OCI-LY7 (cell line): ENCODE data around the gene SKP1. TPM values are rescaled to one million over a fixed set of nuclear protein-coding genes. Genes with fewer than 3 reads are reported as not detected.

Experiments used
- BruUV-seq: library from RNA; stranded (reverse); fragments of 400-500 nt; replicated peaks from 2 replicates; lab custom pipeline; 2021; lab: Mats Ljungman, UMichigan
- CTCF ChIA-PET: fragments of 300-600 bp; sonication (Branson Sonifier 250); formaldehyde crosslinking; loops from one replicate; lab custom pipeline; 2022; ENCODE audit warnings: antibody characterized with exemption; ENCODE audit not compliant: unreplicated experiment; lab: Charles Lee
- POLR2A ChIA-PET: fragments of 300-600 bp; sonication (Branson Sonifier 250); formaldehyde crosslinking; loops from one replicate; lab custom pipeline; 2022; ENCODE audit warnings: antibody characterized with exemption; lab: Charles Lee
- DNase-seq: peaks from one replicate; pipeline ENCODE4 v3.0.0-alpha.2; 2015; ENCODE audit warnings: low spot score
- H2AFZ ChIP-seq: fragments of 200-600 bp; sonication (generic), shearing (Covaris generic); 2 replicates; pipeline ENCODE4 v1.6.1; 2014; ENCODE audit warnings: mild to moderate bottlenecking, antibody characterized with exemption, low read length, moderate library complexity
- H3K27ac ChIP-seq: fragments of 200-600 bp; sonication (generic); 2 replicates; pipeline ENCODE4 v1.5.1; 2014; ENCODE audit warnings: mixed run types, low read depth, mild to moderate bottlenecking, moderate library complexity, low read length, inconsistent platforms; ENCODE audit not compliant: poor library complexity, severe bottlenecking
- H3K36me3 ChIP-seq: fragments of 200-600 bp; sonication (generic); 2 replicates; pipeline ENCODE4 v1.6.1; 2014; ENCODE audit warnings: mild to moderate bottlenecking, antibody characterized with exemption, low read length, moderate library complexity, mixed read lengths; ENCODE audit not compliant: insufficient read depth
- H3K4me1 ChIP-seq: fragments of 200-600 bp; sonication (generic); 2 replicates; pipeline ENCODE4 v1.5.1; 2014; ENCODE audit warnings: mild to moderate bottlenecking, low read length; ENCODE audit not compliant: insufficient read depth, poor library complexity, severe bottlenecking
- H3K4me2 ChIP-seq: fragments of 200-600 bp; sonication (generic); 2 replicates; pipeline ENCODE4 v1.6.1; 2014; ENCODE audit warnings: mild to moderate bottlenecking, low read length
- H3K4me3 ChIP-seq: fragments of 200-600 bp; sonication (generic); 2 replicates; pipeline ENCODE4 v1.5.1; 2014; ENCODE audit warnings: mild to moderate bottlenecking, low read depth, low read length; ENCODE audit not compliant: poor library complexity, severe bottlenecking
- H3K79me2 ChIP-seq: fragments of 200-600 bp; sonication (generic); 2 replicates; pipeline ENCODE4 v1.6.1; 2016; ENCODE audit warnings: low read depth, mild to moderate bottlenecking, low read length, moderate library complexity, mixed read lengths; ENCODE audit not compliant: insufficient read depth
- H3K9me2 ChIP-seq: fragments of 200-600 bp; sonication (generic); 2 replicates; pipeline ENCODE4 v1.6.1; 2016; ENCODE audit warnings: mild to moderate bottlenecking, low read length, mixed read lengths; ENCODE audit not compliant: insufficient read depth
- H3K9me3 ChIP-seq: fragments of 200-600 bp; sonication (generic); 2 replicates; pipeline ENCODE4 v1.6.1; 2014; ENCODE audit warnings: mild to moderate bottlenecking, mixed run types, low read length, mixed read lengths
- H4K20me1 ChIP-seq: fragments of 200-600 bp; sonication (generic); 2 replicates; pipeline ENCODE4 v1.6.1; 2014; ENCODE audit warnings: mild to moderate bottlenecking, antibody characterized with exemption, low read length, moderate library complexity, mixed read lengths; ENCODE audit not compliant: insufficient read depth
- EZH2phosphoT487 ChIP-seq: fragments of 200-600 bp; sonication (generic); IDR thresholded peaks from 2 replicates; pipeline ENCODE4 v1.6.1; 2018; ENCODE audit warnings: low read depth, borderline replicate concordance, mild to moderate bottlenecking, mixed run types, antibody characterized with exemption, low read length, moderate library complexity, mixed read lengths
- intact Hi-C: fragments of 100-400 bp; cut with micrococcal nuclease; formaldehyde crosslinking; loops from one replicate; pipeline ENCODE4 v1.10.0; 2022; ENCODE audit not compliant: unreplicated experiment
- total RNA-seq, 2 experiments: library from RNA; depleted of rRNA in 1 of 2; stranded (reverse); fragments of >200 nt in 1 of 2; shearing (Covaris generic) in 1 of 2; gene quantifications; 2 replicates each; pipeline ENCODE4 v1.2.3, GENCODE V29; 2014 to 2022
- TF ChIP-seq, protein P1 (sequence below): fragments of 200-600 bp; sonication (generic); conservative IDR thresholded peaks from 2 replicates; pipeline ENCODE4 v1.5.1; 2014; ENCODE audit warnings: mild to moderate bottlenecking, antibody characterized with exemption, low read length, moderate library complexity, mixed read lengths

Gene SKP1
- total RNA-seq, 2 experiments from 2014 or later = 129 to 204 TPM

GRCh38 chr5:134129411-134130238 is 47.1 kb downstream of the SKP1 start:
- TF ChIP-seq EZH2phosphoT487 = no peak
- TF ChIP-seq, protein P1, sequence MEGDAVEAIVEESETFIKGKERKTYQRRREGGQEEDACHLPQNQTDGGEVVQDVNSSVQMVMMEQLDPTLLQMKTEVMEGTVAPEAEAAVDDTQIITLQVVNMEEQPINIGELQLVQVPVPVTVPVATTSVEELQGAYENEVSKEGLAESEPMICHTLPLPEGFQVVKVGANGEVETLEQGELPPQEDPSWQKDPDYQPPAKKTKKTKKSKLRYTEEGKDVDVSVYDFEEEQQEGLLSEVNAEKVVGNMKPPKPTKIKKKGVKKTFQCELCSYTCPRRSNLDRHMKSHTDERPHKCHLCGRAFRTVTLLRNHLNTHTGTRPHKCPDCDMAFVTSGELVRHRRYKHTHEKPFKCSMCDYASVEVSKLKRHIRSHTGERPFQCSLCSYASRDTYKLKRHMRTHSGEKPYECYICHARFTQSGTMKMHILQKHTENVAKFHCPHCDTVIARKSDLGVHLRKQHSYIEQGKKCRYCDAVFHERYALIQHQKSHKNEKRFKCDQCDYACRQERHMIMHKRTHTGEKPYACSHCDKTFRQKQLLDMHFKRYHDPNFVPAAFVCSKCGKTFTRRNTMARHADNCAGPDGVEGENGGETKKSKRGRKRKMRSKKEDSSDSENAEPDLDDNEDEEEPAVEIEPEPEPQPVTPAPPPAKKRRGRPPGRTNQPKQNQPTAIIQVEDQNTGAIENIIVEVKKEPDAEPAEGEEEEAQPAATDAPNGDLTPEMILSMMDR = no peak
- H3K9me3 ChIP-seq = no peaks in the 10 kb centered on the region
- no TSS peak for BruUV-seq
- H3K9me2 ChIP-seq = no peaks in the 10 kb centered on the region
- no peak overlapping the region for H3K4me3 ChIP-seq
- CTCF ChIA-PET = no interaction called here
- DNase-seq = no peak
- H3K79me2 ChIP-seq = no peaks in the 10 kb centered on the region
- H3K4me2 ChIP-seq = no peak overlapping the region
- no peaks in the 10 kb centered on the region for H4K20me1 ChIP-seq
- no peak overlapping the region for H2AFZ ChIP-seq
- intact Hi-C loops = no loop called here
- no peak overlapping the region for H3K27ac ChIP-seq
- H3K36me3 ChIP-seq = no peaks in the 10 kb centered on the region
- H3K4me1 ChIP-seq = peaks cover 15% of the 10 kb centered on the region
- POLR2A ChIA-PET = no interaction called here

DNA sequence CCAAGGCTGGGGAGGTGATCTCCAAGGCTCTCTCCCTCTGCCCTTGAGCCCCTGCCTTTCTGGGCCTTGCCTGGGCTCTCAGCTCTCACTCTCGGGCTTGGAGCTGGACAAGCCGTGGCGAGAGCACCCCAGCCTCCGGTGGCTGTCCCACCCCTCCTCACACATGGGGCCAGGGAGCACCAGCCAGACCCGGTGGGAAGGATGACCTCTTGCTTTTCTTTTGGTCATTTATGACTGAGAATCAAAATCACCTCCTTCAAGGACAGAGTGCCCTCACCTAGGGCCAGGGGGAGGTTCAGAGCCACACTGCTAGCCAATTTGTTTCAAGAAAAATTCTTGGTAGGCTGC is 48.1 kb downstream of the SKP1 start:
- Histone ChIP-seq H3K4me3 (no peak overlapping the region), H3K36me3 (no peaks in the 10 kb centered on the region), H3K9me3 (no peaks in the 10 kb centered on the region), H3K79me2 (no peaks in the 10 kb centered on the region), H3K9me2 (no peaks in the 10 kb centered on the region), H4K20me1 (no peaks in the 10 kb centered on the region), H3K27ac (no peak overlapping the region), H3K4me2 (no peak overlapping the region), H3K4me1 (peaks cover 19% of the 10 kb centered on the region), H2AFZ (no peak overlapping the region)
- POLR2A ChIA-PET = no interaction called here
- CTCF ChIA-PET = no interaction called here
- TF ChIP-seq, protein P1 = no peak
- TF ChIP-seq EZH2phosphoT487 = no peak
- intact Hi-C loops = no loop called here
- no peak for DNase-seq
- BruUV-seq = no TSS peak

- POLR2A ChIA-PET = no interaction called here
- no peak for DNase-seq
- H3K4me2 ChIP-seq = no peak overlapping the region
- no peaks in the 10 kb centered on the region for H3K9me3 ChIP-seq
- H2AFZ ChIP-seq = no peak overlapping the region
- no peak overlapping the region for H3K4me3 ChIP-seq
- CTCF ChIA-PET = no interaction called here
- H3K4me1 ChIP-seq = peaks cover 22% of the 10 kb centered on the region
- BruUV-seq = no TSS peak
- no peaks in the 10 kb centered on the region for H3K9me2 ChIP-seq
- H4K20me1 ChIP-seq = no peaks in the 10 kb centered on the region
- H3K79me2 ChIP-seq = no peaks in the 10 kb centered on the region
- intact Hi-C loops = no loop called here
- no peak for TF ChIP-seq EZH2phosphoT487
- TF ChIP-seq, protein P1 = no peak
- no peaks in the 10 kb centered on the region for H3K36me3 ChIP-seq
- H3K27ac ChIP-seq = no peak overlapping the region
Measured at GRCh38 chr5:134127988-134128647, 48.6 kb downstream of the SKP1 start.
